Measurements from ENCODE around the gene PDE3A. TPM values are rescaled to one million over a fixed set of nuclear protein-coding genes. Genes with fewer than 3 reads are reported as not detected.

The PDE3A gene
- total RNA-seq, 4 donors from 2014 or later = 51.3 to 150 (median 114) TPM

- Histone ChIP-seq H3K4me1 (no peaks in the 10 kb centered on the region), H3K27me3 (no peaks in the 10 kb centered on the region), H3K27ac (no peak overlapping the region), H3K4me3 (no peak overlapping the region), H3K36me3 (no peaks in the 10 kb centered on the region), H3K9me3 (peaks cover 3 to 4% of the 10 kb centered on the region in 2 donors)
- intact Hi-C loops (cut with DNase I; ENCODE audit: low total_unique reads) (no loop called here), in situ Hi-C loops (cut with MboI; ENCODE audit: low pct_ligation_motif_present in 1 of 4, low pct_unique_long_range_greater_than_20kb in 1 of 4, low sequenced_read_pairs in 3 of 4) (no loop called here)
- WGBS, 2 donors (ENCODE audit: low coverage in 1 of 2) = 46 to 62% methylated on average over 2 of the region's 2 CpGs
- no peak for DNase-seq
- TF ChIP-seq, protein P1, sequence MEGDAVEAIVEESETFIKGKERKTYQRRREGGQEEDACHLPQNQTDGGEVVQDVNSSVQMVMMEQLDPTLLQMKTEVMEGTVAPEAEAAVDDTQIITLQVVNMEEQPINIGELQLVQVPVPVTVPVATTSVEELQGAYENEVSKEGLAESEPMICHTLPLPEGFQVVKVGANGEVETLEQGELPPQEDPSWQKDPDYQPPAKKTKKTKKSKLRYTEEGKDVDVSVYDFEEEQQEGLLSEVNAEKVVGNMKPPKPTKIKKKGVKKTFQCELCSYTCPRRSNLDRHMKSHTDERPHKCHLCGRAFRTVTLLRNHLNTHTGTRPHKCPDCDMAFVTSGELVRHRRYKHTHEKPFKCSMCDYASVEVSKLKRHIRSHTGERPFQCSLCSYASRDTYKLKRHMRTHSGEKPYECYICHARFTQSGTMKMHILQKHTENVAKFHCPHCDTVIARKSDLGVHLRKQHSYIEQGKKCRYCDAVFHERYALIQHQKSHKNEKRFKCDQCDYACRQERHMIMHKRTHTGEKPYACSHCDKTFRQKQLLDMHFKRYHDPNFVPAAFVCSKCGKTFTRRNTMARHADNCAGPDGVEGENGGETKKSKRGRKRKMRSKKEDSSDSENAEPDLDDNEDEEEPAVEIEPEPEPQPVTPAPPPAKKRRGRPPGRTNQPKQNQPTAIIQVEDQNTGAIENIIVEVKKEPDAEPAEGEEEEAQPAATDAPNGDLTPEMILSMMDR (IDR thresholded peaks at IDR 0.05) = no peak
- no peak for TF ChIP-seq POLR2AphosphoS5 (IDR thresholded peaks at IDR 0.05)
- TF ChIP-seq POLR2A (IDR thresholded peaks at IDR 0.05) = no peak
- no peak for TF ChIP-seq EP300 (IDR thresholded peaks at IDR 0.05; ENCODE audit: low read depth)
Observed at GRCh38 chr12:20339060-20339459, 29.3 kb upstream of the PDE3A start.

DNA sequence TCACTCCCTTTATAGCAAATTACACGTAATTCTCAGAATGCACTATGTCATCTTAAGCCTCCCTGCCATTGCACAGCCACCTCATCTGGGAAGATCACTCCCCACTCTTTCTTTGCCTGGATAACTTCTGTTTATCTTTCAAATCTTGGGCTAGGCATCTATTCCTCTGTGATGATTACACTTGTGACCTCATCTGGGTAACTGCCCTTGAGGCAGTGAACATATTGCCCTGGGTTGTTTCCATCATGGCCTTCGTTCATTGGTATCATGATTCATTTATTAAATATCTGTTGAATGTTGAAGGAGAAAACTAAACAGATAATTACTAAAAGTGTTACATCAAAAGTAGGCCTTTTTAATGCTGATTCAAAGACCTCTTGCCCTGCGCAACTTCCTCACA is 26.2 kb upstream of the PDE3A start:
- in situ Hi-C loops (cut with MboI; ENCODE audit: low pct_ligation_motif_present in 1 of 4, low pct_unique_long_range_greater_than_20kb in 1 of 4, low sequenced_read_pairs in 3 of 4) (no loop called here), intact Hi-C loops (cut with DNase I; ENCODE audit: low total_unique reads) (no loop called here)
- no peak for DNase-seq
- TF ChIP-seq POLR2AphosphoS5 (IDR thresholded peaks at IDR 0.05) (no peak), POLR2A (IDR thresholded peaks at IDR 0.05) (no peak), EP300 (IDR thresholded peaks at IDR 0.05; ENCODE audit: low read depth) (no peak)
- TF ChIP-seq, protein P1 (IDR thresholded peaks at IDR 0.05) = no peak
- H3K27me3 ChIP-seq = no peaks in the 10 kb centered on the region
- no peak overlapping the region for H3K27ac ChIP-seq
- H3K9me3 ChIP-seq = no peaks in the 10 kb centered on the region
- H3K36me3 ChIP-seq = no peaks in the 10 kb centered on the region
- no peak overlapping the region for H3K4me3 ChIP-seq
- 79 to 81% methylated on average over 3 of the region's 3 CpGs for WGBS, 2 donors (ENCODE audit: low coverage in 1 of 2)
- H3K4me1 ChIP-seq = no peaks in the 10 kb centered on the region

DNA sequence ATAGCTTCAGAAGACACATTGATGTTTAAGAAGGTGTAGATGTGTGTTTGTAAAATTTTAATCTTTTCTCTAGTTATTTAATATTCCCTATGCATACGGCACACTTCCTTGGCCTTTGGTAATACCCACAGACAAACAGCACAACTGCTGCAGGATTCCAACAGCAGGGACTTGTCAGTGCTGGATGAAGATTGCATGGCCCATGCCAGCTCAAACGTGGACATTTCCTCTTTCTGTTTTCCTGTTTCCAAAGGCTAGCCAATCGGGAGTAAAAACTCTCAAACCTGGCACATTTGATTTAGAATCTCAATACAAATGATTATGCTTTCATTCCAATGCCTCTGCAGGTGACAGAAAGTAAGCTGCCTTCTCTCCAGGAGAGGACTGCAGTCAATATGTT is 22.5 kb upstream of the PDE3A start:
- no peaks in the 10 kb centered on the region for H3K27me3 ChIP-seq
- no peak for DNase-seq
- no peak overlapping the region for H3K27ac ChIP-seq
- WGBS, 2 donors (ENCODE audit: low coverage in 1 of 2) = 54 to 75% methylated on average over 2 to 3 of the region's 3 CpGs
- no peaks in the 10 kb centered on the region for H3K9me3 ChIP-seq
- no peak overlapping the region for H3K4me3 ChIP-seq
- no peaks in the 10 kb centered on the region for H3K4me1 ChIP-seq
- TF ChIP-seq POLR2A (IDR thresholded peaks at IDR 0.05) (no peak), POLR2AphosphoS5 (IDR thresholded peaks at IDR 0.05) (no peak), EP300 (IDR thresholded peaks at IDR 0.05; ENCODE audit: low read depth) (no peak)
- TF ChIP-seq, protein P1 (IDR thresholded peaks at IDR 0.05) = no peak
- intact Hi-C loops (cut with DNase I; ENCODE audit: low total_unique reads) (no loop called here), in situ Hi-C loops (cut with MboI; ENCODE audit: low pct_ligation_motif_present in 1 of 4, low pct_unique_long_range_greater_than_20kb in 1 of 4, low sequenced_read_pairs in 3 of 4) (no loop called here)
- no peaks in the 10 kb centered on the region for H3K36me3 ChIP-seq

DNA sequence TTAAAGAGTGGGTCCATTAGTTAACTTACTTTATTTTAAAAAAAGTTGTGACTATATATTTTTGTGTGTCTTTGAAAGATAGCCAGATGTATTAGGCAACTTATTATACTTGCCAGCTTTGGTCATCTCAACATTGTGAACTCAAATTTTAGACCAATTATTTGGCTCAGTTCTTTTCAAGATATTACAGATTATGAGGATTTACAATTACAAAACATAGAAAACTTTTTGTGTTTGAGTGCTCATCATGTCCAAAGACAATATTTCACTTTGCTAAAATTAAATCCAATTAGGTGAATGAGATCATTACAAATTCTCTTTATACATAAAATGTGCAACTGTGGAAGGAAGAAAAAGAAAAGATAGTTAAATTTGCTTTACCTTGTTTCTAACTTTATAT is 18.3 kb upstream of the PDE3A start:
- H3K27ac ChIP-seq = no peak overlapping the region
- H3K4me3 ChIP-seq = no peak overlapping the region
- in situ Hi-C loops (cut with MboI; ENCODE audit: low pct_ligation_motif_present in 1 of 4, low pct_unique_long_range_greater_than_20kb in 1 of 4, low sequenced_read_pairs in 3 of 4) (loop anchor here in 1 of 4 donors (25.0 kb wide), 2 partner anchors 438 to 588 kb away; no protein-coding TSS in a partner anchor), intact Hi-C loops (cut with DNase I; ENCODE audit: low total_unique reads) (no loop called here)
- no peaks in the 10 kb centered on the region for H3K27me3 ChIP-seq
- TF ChIP-seq EP300 (IDR thresholded peaks at IDR 0.05; ENCODE audit: low read depth) = no peak
- no peak for TF ChIP-seq POLR2A (IDR thresholded peaks at IDR 0.05)
- TF ChIP-seq, protein P1 (IDR thresholded peaks at IDR 0.05) = no peak
- TF ChIP-seq POLR2AphosphoS5 (IDR thresholded peaks at IDR 0.05) = no peak
- H3K4me1 ChIP-seq = peaks cover 0 to 6% (median 0%) of the 10 kb centered on the region in 4 donors
- no peaks in the 10 kb centered on the region for H3K36me3 ChIP-seq
- no peaks in the 10 kb centered on the region for H3K9me3 ChIP-seq
- DNase-seq = no peak

Measured in transverse colon (tissue), 4 donors.